Neural progenitor cell (in vitro differentiated cells): Measurements from ENCODE around the gene NRBF2. TPM values are rescaled to one million over a fixed set of nuclear protein-coding genes. Genes with fewer than 3 reads are reported as not detected.

Source experiments
- DNase-seq: peaks from one replicate; pipeline ENCODE4 v3.0.0-alpha.2; 2016; ENCODE audit warnings: low spot score
- H2AFZ ChIP-seq: fragments of 200-600 bp; sonication (generic); replicated peaks from 2 replicates; pipeline ENCODE4 v1.6.1; 2016; ENCODE audit warnings: antibody characterized with exemption
- H3F3A ChIP-seq: fragments of 200-600 bp; sonication (generic); 2 replicates; pipeline ENCODE4 v1.6.1; 2016; ENCODE audit warnings: antibody characterized with exemption, low read depth
- H3K27ac ChIP-seq: fragments of 200-600 bp; sonication (generic); 2 replicates; pipeline ENCODE4 v1.5.1; 2016; ENCODE audit warnings: mild to moderate bottlenecking
- H3K27me3 ChIP-seq: fragments of 200-600 bp; sonication (generic); 2 replicates; pipeline ENCODE4 v1.6.1; 2016; ENCODE audit warnings: mild to moderate bottlenecking, moderate library complexity
- H3K36me3 ChIP-seq: fragments of 200-600 bp; sonication (generic); 2 replicates; pipeline ENCODE4 v1.5.1; 2016
- H3K4me1 ChIP-seq: fragments of 200-600 bp; sonication (generic); 2 replicates; pipeline ENCODE4 v1.6.1; 2016; ENCODE audit warnings: mixed run types
- H3K4me2 ChIP-seq: fragments of 200-600 bp; sonication (generic); 2 replicates; pipeline ENCODE4 v1.6.1; 2016
- H3K4me3 ChIP-seq: fragments of 200-600 bp; sonication (generic); 2 replicates; pipeline ENCODE4 v1.5.1; 2016
- H3K79me2 ChIP-seq: fragments of 200-600 bp; sonication (generic); 2 replicates; pipeline ENCODE4 v1.6.1; 2016; ENCODE audit warnings: low read depth
- H3K9ac ChIP-seq: fragments of 200-600 bp; sonication (generic); 2 replicates; pipeline ENCODE4 v1.6.1; 2016
- H3K9me3 ChIP-seq: fragments of 200-600 bp; sonication (generic); 2 replicates; pipeline ENCODE4 v1.5.1; 2016; ENCODE audit warnings: low read depth
- H4K20me1 ChIP-seq: fragments of 200-600 bp; sonication (generic); 2 replicates; pipeline ENCODE4 v1.6.1; 2016; ENCODE audit warnings: low read depth
- H3K27ac Mint-ChIP-seq: 3 replicates; pipeline ENCODE4 v1.8.0; 2021; ENCODE audit warnings: mixed read lengths
- H3K27me3 Mint-ChIP-seq: 2 replicates; pipeline ENCODE4 v1.8.0; 2022; ENCODE audit warnings: low read depth, mild to moderate bottlenecking, inconsistent platforms, moderate library complexity, mixed read lengths; ENCODE audit not compliant: insufficient read depth
- H3K36me3 Mint-ChIP-seq: 3 replicates; pipeline ENCODE4 v1.8.0; 2021; ENCODE audit warnings: mixed read lengths
- H3K4me1 Mint-ChIP-seq: 3 replicates; pipeline ENCODE4 v1.8.0; 2021; ENCODE audit warnings: mixed read lengths
- H3K4me3 Mint-ChIP-seq: 3 replicates; pipeline ENCODE4 v1.8.0; 2021; ENCODE audit warnings: mild to moderate bottlenecking, moderate library complexity, mixed read lengths
- H3K9me3 Mint-ChIP-seq: 3 replicates; pipeline ENCODE4 v1.8.0; 2020; ENCODE audit warnings: mixed read lengths
- EZH2 ChIP-seq: fragments of 200-600 bp; sonication (generic); IDR thresholded peaks from 2 replicates; pipeline ENCODE4 v1.6.1; 2017; ENCODE audit warnings: antibody characterized with exemption, mild to moderate bottlenecking, moderate library complexity
- EZH2phosphoT487 ChIP-seq: fragments of 200-600 bp; sonication (generic); IDR thresholded peaks from 2 replicates; pipeline ENCODE4 v1.6.1; 2017; ENCODE audit warnings: antibody characterized with exemption
- total RNA-seq: library from RNA; depleted of rRNA; stranded (reverse); fragments of >200 nt; gene quantifications from 2 replicates; pipeline ENCODE4 v1.2.3, GENCODE V29; 2015; ENCODE audit warnings: low replicate concordance
- TF ChIP-seq, protein P1 (sequence below): fragments of 200-600 bp; sonication (generic); IDR thresholded peaks from 2 replicates; pipeline ENCODE4 v1.5.1; 2017; ENCODE audit warnings: antibody characterized with exemption, mild to moderate bottlenecking

Gene NRBF2
- total RNA-seq, 1 donor from 2014 or later: 37.8 TPM

DNA sequence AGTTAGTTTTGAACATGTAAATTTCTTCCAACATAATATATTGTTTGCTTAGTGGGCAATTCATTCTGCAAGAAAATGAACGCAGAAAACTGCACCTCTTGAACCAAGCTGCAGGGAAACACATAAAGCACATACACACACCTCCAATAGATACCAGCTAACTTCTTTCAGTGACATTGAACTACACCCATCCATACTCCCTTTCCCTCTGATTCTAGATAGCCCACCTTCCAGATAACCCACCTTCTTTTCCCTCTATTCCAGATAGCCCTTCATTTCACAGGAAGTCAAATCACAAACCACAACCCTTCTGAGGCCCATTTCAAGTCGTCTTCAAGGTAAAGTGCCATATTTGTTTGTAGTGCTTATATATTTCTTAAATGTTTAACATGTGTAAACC is 28.5 kb downstream of the NRBF2 start:
- no peak overlapping the region for H3K27ac Mint-ChIP-seq
- H3K36me3 Mint-ChIP-seq: peaks cover 8% of the 10 kb centered on the region
- no peak overlapping the region for H3K4me3 Mint-ChIP-seq

DNA sequence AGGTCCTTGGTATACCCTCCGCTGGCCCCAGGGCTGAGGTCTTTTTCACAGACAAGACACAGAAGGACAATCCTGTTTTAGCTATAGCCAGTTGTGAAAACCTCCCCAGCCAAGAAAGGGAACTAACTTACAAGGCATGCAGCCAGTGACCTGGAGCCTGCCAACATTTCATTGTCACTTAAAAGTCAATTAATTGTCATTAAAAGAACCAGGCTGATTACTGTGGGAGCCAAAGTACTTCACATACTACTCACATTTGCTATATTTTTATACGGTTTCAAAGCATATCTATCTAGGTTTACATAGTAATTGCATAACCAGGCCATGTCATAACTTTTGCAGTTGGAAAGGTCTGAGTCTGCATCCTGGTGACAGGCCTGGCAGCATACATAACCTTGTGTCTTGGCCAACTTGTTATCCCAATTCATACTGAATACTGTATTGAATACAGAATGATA is 31.1 kb downstream of the NRBF2 start:
- no peaks in the 10 kb centered on the region for H3K9me3 ChIP-seq
- H3K27ac Mint-ChIP-seq: no peak overlapping the region
- no peak for DNase-seq
- H3K36me3 ChIP-seq: no peaks in the 10 kb centered on the region
- TF ChIP-seq EZH2: no peak
- peaks cover 6% of the 10 kb centered on the region for H3K27me3 Mint-ChIP-seq
- H3K4me1 ChIP-seq: no peaks in the 10 kb centered on the region
- H3K4me3 ChIP-seq: no peak overlapping the region
- no peaks in the 10 kb centered on the region for H3K79me2 ChIP-seq
- no peaks in the 10 kb centered on the region for H3K27me3 ChIP-seq
- no peak overlapping the region for H3K4me3 Mint-ChIP-seq
- no peak overlapping the region for H3K4me2 ChIP-seq
- H2AFZ ChIP-seq: no peak overlapping the region
- H3F3A ChIP-seq: peaks cover 13% of the 10 kb centered on the region
- no peaks in the 10 kb centered on the region for H4K20me1 ChIP-seq
- peaks cover 11% of the 10 kb centered on the region for H3K36me3 Mint-ChIP-seq
- no peak overlapping the region for H3K27ac ChIP-seq
- H3K4me1 Mint-ChIP-seq: no peaks in the 10 kb centered on the region
- H3K9ac ChIP-seq: no peak overlapping the region
- no peaks in the 10 kb centered on the region for H3K9me3 Mint-ChIP-seq

More for the DNA sequence above, 28.5 kb downstream of the NRBF2 start:
- H3K9me3 Mint-ChIP-seq: no peaks in the 10 kb centered on the region
- Histone ChIP-seq H2AFZ (no peak overlapping the region), H4K20me1 (peaks cover 3% of the 10 kb centered on the region), H3K4me2 (no peak overlapping the region), H3K27me3 (no peaks in the 10 kb centered on the region), H3K4me3 (no peak overlapping the region), H3F3A (peaks cover 8% of the 10 kb centered on the region), H3K4me1 (no peaks in the 10 kb centered on the region), H3K27ac (no peak overlapping the region), H3K79me2 (no peaks in the 10 kb centered on the region), H3K9me3 (no peaks in the 10 kb centered on the region), H3K36me3 (no peaks in the 10 kb centered on the region), H3K9ac (no peak overlapping the region)
- no peak for TF ChIP-seq EZH2phosphoT487
- TF ChIP-seq EZH2: no peak
- TF ChIP-seq, protein P1, sequence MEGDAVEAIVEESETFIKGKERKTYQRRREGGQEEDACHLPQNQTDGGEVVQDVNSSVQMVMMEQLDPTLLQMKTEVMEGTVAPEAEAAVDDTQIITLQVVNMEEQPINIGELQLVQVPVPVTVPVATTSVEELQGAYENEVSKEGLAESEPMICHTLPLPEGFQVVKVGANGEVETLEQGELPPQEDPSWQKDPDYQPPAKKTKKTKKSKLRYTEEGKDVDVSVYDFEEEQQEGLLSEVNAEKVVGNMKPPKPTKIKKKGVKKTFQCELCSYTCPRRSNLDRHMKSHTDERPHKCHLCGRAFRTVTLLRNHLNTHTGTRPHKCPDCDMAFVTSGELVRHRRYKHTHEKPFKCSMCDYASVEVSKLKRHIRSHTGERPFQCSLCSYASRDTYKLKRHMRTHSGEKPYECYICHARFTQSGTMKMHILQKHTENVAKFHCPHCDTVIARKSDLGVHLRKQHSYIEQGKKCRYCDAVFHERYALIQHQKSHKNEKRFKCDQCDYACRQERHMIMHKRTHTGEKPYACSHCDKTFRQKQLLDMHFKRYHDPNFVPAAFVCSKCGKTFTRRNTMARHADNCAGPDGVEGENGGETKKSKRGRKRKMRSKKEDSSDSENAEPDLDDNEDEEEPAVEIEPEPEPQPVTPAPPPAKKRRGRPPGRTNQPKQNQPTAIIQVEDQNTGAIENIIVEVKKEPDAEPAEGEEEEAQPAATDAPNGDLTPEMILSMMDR: no peak
- no peaks in the 10 kb centered on the region for H3K4me1 Mint-ChIP-seq
- peaks cover 6% of the 10 kb centered on the region for H3K27me3 Mint-ChIP-seq
- DNase-seq: no peak

DNA sequence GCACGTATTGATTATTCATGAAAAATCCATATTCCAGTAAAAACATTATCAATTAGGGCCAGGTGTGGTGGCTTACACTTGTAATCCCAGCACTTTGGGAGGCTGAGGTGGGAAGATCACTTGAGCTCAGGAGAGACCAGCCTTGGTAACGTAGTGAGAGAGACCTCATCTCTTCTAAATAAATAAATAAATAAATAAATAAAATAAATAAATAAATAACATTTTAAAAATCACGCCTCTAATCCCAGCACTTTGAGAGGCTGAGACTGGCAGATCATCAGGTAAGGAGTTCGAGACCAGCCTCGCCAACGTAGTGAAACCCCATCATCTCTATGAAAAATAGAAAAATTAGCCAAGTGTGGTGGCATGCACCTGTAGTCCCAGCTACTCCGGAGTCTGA is 32.1 kb downstream of the NRBF2 start:
- Histone ChIP-seq H3K79me2 (no peaks in the 10 kb centered on the region), H3K36me3 (peaks cover under 1% of the 10 kb centered on the region), H3K27ac (no peak overlapping the region), H3K9ac (no peak overlapping the region), H4K20me1 (no peaks in the 10 kb centered on the region), H2AFZ (no peak overlapping the region), H3K4me1 (no peaks in the 10 kb centered on the region), H3F3A (peaks cover 18% of the 10 kb centered on the region), H3K4me2 (no peak overlapping the region), H3K27me3 (no peaks in the 10 kb centered on the region), H3K4me3 (no peak overlapping the region), H3K9me3 (no peaks in the 10 kb centered on the region)
- Mint-ChIP-seq H3K27ac (no peak overlapping the region), H3K4me1 (no peaks in the 10 kb centered on the region), H3K9me3 (no peaks in the 10 kb centered on the region), H3K4me3 (no peak overlapping the region), H3K27me3 (peaks cover 6% of the 10 kb centered on the region), H3K36me3 (peaks cover 12% of the 10 kb centered on the region)
- no peak for DNase-seq
- TF ChIP-seq EZH2: no peak
- TF ChIP-seq EZH2phosphoT487: no peak

DNA sequence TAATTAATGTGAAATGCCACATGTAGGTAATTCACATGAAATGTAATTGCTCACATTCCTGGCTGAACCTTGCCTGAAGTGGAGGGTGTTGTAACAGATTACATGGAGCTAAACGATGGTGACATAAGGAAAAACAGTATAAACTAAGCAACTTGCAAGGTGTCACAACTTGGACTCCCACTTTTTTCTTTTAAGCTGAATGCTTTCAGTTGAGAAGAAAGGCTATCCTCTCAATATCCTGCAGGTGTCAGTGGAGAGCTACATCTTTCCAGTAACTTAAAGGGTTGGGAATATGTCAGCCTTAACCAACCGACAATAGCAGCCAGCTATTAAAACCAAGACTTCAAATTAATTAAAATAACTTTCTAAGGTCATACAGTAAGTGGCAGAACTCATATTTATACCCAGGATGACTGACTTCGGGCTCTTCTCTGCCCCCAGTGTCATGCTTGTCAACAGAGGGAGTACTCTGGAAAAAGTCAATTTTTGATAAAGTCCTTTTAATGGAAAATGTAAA is 33.7 kb downstream of the NRBF2 start:
- Mint-ChIP-seq H3K9me3 (no peaks in the 10 kb centered on the region), H3K4me3 (no peak overlapping the region), H3K4me1 (no peaks in the 10 kb centered on the region), H3K27ac (no peak overlapping the region), H3K27me3 (peaks cover 6% of the 10 kb centered on the region), H3K36me3 (peaks cover 14% of the 10 kb centered on the region)
- Histone ChIP-seq H3K4me3 (no peak overlapping the region), H2AFZ (no peak overlapping the region), H3F3A (peaks cover 19% of the 10 kb centered on the region), H3K36me3 (peaks cover 4% of the 10 kb centered on the region), H3K79me2 (no peaks in the 10 kb centered on the region), H3K4me2 (no peak overlapping the region), H3K9ac (no peak overlapping the region), H3K27me3 (no peaks in the 10 kb centered on the region), H3K4me1 (no peaks in the 10 kb centered on the region), H3K9me3 (no peaks in the 10 kb centered on the region), H4K20me1 (no peaks in the 10 kb centered on the region), H3K27ac (no peak overlapping the region)
- TF ChIP-seq, protein P1: peak; percentile 73
- TF ChIP-seq EZH2 (no peak), EZH2phosphoT487 (no peak)
- peak; percentile 75 for DNase-seq
